H1 (cell line): Measurements from ENCODE around the gene RABGAP1.

ENCODE experiments used
- CTBP2 ChIP-seq: IDR thresholded peaks from 2 replicates; pipeline ENCODE4 v1.7.0; 2011; ENCODE audit warnings: borderline replicate concordance, mild to moderate bottlenecking, moderate library complexity, mixed read lengths, low read length; ENCODE audit not compliant: insufficient read depth, insufficient read length
- EGR1 ChIP-seq: IDR thresholded peaks from 2 replicates; pipeline ENCODE4 v1.6.1; 2011; ENCODE audit warnings: low read depth, low read length, borderline replicate concordance
- EP300 ChIP-seq, 2 experiments: IDR thresholded peaks; 1 replicate in 1 of 2; 2 replicates in 1 of 2; pipeline ENCODE4 v1.6.1; 2011 to 2012; ENCODE audit warnings: low read depth in 2 of 2, low read length in 2 of 2, mild to moderate bottlenecking in 2 of 2, borderline replicate concordance in 1 of 2, inconsistent platforms in 1 of 2, moderate library complexity in 1 of 2
- FOSL1 ChIP-seq: IDR thresholded peaks from 2 replicates; pipeline ENCODE4 v1.6.1; 2011; ENCODE audit warnings: mild to moderate bottlenecking, low read depth, low read length, moderate library complexity; ENCODE audit not compliant: insufficient read depth
- GTF2F1 ChIP-seq: IDR thresholded peaks from 2 replicates; pipeline ENCODE4 v1.6.1; 2012; ENCODE audit warnings: low read depth, low read length, improper control_type of control experiment, borderline replicate concordance
- POLR2A ChIP-seq, 2 experiments: IDR thresholded peaks; 1 replicate in 1 of 2; 2 replicates in 1 of 2; pipeline ENCODE4 v1.6.1; 2011; ENCODE audit warnings: low read depth in 2 of 2, low read length in 2 of 2, mild to moderate bottlenecking in 2 of 2; ENCODE audit errors: control extremely low read depth in 1 of 2
- RAD21 ChIP-seq, 2 experiments: IDR thresholded peaks in 1 of 2; conservative IDR thresholded peaks in 1 of 2; 2 replicates each; pipeline ENCODE4 v1.6.1; 2011; ENCODE audit warnings: low read depth in 2 of 2, low read length in 2 of 2, improper control_type of control experiment in 1 of 2, inconsistent platforms in 1 of 2, mild to moderate bottlenecking in 1 of 2, moderate library complexity in 1 of 2
- SUZ12 ChIP-seq: fragments of 200-600 bp; sonication (generic); IDR thresholded peaks from 2 replicates; pipeline ENCODE4 v1.6.1; 2012; ENCODE audit warnings: mild to moderate bottlenecking, inconsistent platforms, low read length, moderate library complexity, mixed read lengths
- YY1 ChIP-seq: IDR thresholded peaks from 2 replicates; pipeline ENCODE4 v1.6.1; 2011; ENCODE audit warnings: low read depth, mild to moderate bottlenecking, low read length
- ZNF274 ChIP-seq: IDR thresholded peaks from 2 replicates; pipeline ENCODE4 v1.7.0; 2012; ENCODE audit warnings: low read length, borderline replicate concordance; ENCODE audit errors: extremely low read depth
- TF ChIP-seq, protein P1 (sequence below), 3 experiments: IDR thresholded peaks; 1 replicate in 2 of 3; 2 replicates in 1 of 3; pipeline versions ENCODE4 v1.5.1 to v1.6.1; 2011; ENCODE audit warnings: low read length in 3 of 3, mild to moderate bottlenecking in 3 of 3, inconsistent platforms in 2 of 3, low read depth in 1 of 3, moderate library complexity in 1 of 3; ENCODE audit not compliant: insufficient read depth in 1 of 3; ENCODE audit errors: control extremely low read depth in 1 of 3

DNA sequence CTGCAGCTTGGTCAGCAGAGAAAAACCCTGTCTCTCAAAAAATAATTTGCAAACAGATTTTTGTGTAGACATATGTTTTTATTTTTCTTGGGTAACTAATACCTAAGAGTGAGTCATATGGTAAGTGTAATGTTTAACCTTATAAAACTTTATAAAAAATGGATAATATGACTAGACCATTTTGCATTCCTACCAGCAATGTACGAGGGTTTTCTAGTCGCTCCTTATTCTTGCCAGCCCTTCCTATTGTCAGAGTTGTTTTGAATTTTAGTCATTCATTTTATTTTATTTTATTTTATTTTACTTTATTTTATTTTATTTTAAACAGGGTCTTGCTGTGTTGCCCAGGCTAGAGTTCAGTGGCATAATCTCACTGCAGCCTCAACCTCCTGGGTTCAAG lies 37.8 kb downstream of the RABGAP1 start:
- TF ChIP-seq YY1 (no peak), SUZ12 (no peak), EP300 (IDR thresholded peaks at IDR 0.05; ENCODE audit: borderline replicate concordance in 1 of 2, low read depth in 2 of 2, low read length in 2 of 2) (no peak), POLR2A (IDR thresholded peaks at IDR 0.05; ENCODE audit: control extremely low read depth in 1 of 2, low read depth in 2 of 2, low read length in 2 of 2) (no peak), FOSL1 (no peak), ZNF274 (no peak), RAD21 (IDR thresholded peaks at IDR 0.05 in 1 of 2, conservative IDR thresholded peaks at IDR 0.05 in 1 of 2; ENCODE audit: low read depth in 2 of 2, low read length in 2 of 2) (no peak), CTBP2 (no peak), GTF2F1 (no peak), EGR1 (no peak)
- TF ChIP-seq, protein P1, sequence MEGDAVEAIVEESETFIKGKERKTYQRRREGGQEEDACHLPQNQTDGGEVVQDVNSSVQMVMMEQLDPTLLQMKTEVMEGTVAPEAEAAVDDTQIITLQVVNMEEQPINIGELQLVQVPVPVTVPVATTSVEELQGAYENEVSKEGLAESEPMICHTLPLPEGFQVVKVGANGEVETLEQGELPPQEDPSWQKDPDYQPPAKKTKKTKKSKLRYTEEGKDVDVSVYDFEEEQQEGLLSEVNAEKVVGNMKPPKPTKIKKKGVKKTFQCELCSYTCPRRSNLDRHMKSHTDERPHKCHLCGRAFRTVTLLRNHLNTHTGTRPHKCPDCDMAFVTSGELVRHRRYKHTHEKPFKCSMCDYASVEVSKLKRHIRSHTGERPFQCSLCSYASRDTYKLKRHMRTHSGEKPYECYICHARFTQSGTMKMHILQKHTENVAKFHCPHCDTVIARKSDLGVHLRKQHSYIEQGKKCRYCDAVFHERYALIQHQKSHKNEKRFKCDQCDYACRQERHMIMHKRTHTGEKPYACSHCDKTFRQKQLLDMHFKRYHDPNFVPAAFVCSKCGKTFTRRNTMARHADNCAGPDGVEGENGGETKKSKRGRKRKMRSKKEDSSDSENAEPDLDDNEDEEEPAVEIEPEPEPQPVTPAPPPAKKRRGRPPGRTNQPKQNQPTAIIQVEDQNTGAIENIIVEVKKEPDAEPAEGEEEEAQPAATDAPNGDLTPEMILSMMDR (IDR thresholded peaks at IDR 0.05; ENCODE audit: control extremely low read depth in 1 of 3, insufficient read depth in 1 of 3, low read depth in 1 of 3, low read length in 3 of 3) = no peak
